Smooth muscle cell (in vitro differentiated cells): ENCODE measurements around the gene KIF5C. TPM values are rescaled to one million over a fixed set of nuclear protein-coding genes. Genes with fewer than 3 reads are reported as not detected.

Experiments
- DNase-seq: peaks from one replicate; lab custom pipeline; 2025; ENCODE audit not compliant: unreplicated experiment; lab: John Stamatoyannopoulos, UW
- H2AFZ ChIP-seq: fragments of 200-600 bp; sonication (generic); 2 replicates; pipeline ENCODE4 v1.6.0; 2016; ENCODE audit warnings: antibody characterized with exemption, low read depth, mild to moderate bottlenecking
- H3F3A ChIP-seq: fragments of 200-600 bp; sonication (generic); 2 replicates; pipeline ENCODE4 v1.6.0; 2017; ENCODE audit warnings: antibody characterized with exemption, low read depth
- H3K27ac ChIP-seq: fragments of 200-600 bp; sonication (generic); 2 replicates; pipeline ENCODE4 v1.5.1; 2016; ENCODE audit warnings: low read depth, mild to moderate bottlenecking
- H3K27me3 ChIP-seq: fragments of 200-600 bp; sonication (generic); 2 replicates; pipeline ENCODE4 v1.6.1; 2016; ENCODE audit warnings: low read depth, mild to moderate bottlenecking
- H3K36me3 ChIP-seq: fragments of 200-600 bp; sonication (generic); 2 replicates; pipeline ENCODE4 v1.5.1; 2016; ENCODE audit warnings: low read depth
- H3K4me1 ChIP-seq: fragments of 200-600 bp; sonication (generic); 2 replicates; pipeline ENCODE4 v1.5.1; 2016; ENCODE audit warnings: low read depth
- H3K4me2 ChIP-seq: fragments of 200-600 bp; sonication (generic); 2 replicates; pipeline ENCODE4 v1.6.0; 2016; ENCODE audit warnings: mild to moderate bottlenecking
- H3K4me3 ChIP-seq: fragments of 200-600 bp; sonication (generic); 2 replicates; pipeline ENCODE4 v1.5.1; 2016; ENCODE audit warnings: mild to moderate bottlenecking
- H3K79me2 ChIP-seq: fragments of 200-600 bp; sonication (generic); 2 replicates; pipeline ENCODE4 v1.6.0; 2016; ENCODE audit warnings: low read depth, mild to moderate bottlenecking
- H3K9ac ChIP-seq: fragments of 200-600 bp; sonication (generic); 2 replicates; pipeline ENCODE4 v1.6.0; 2016; ENCODE audit warnings: low read depth
- H3K9me3 ChIP-seq: fragments of 200-600 bp; sonication (generic); replicated peaks from 2 replicates; pipeline ENCODE4 v1.5.1; 2016; ENCODE audit warnings: low read depth
- H4K20me1 ChIP-seq: fragments of 200-600 bp; sonication (generic); 2 replicates; pipeline ENCODE4 v1.6.0; 2016; ENCODE audit warnings: low read depth
- WGBS: methylation state at CpG from one replicate; pipeline ENCODE4 v1.1.7; 2016; ENCODE audit warnings: low lambda C conversion rate; 5-methylcytosine and 5-hydroxymethylcytosine counted together
- polyA plus RNA-seq: library from polyadenylated mRNA; unstranded; fragments of >200 nt; fragmentation: Nextera tagmentation; extraction: Ambion mirVana; gene quantifications from 2 replicates; pipeline ENCODE4 v1.2.1, GENCODE V29; 2016
- total RNA-seq: library from RNA; depleted of rRNA; stranded (reverse); fragments of >200 nt; gene quantifications from 2 replicates; pipeline ENCODE4 v1.2.3, GENCODE V29; 2014
- TF ChIP-seq, protein P1 (sequence below): fragments of 200-600 bp; sonication (generic); IDR thresholded peaks from 2 replicates; pipeline ENCODE4 v1.5.1; 2017; ENCODE audit warnings: borderline replicate concordance, mild to moderate bottlenecking, antibody characterized with exemption; ENCODE audit not compliant: insufficient read depth, poor library complexity, severe bottlenecking

The KIF5C gene
- total and polyA plus RNA-seq, 2 experiments from 2014 or later: 0.09 to 1.4 TPM

DNA sequence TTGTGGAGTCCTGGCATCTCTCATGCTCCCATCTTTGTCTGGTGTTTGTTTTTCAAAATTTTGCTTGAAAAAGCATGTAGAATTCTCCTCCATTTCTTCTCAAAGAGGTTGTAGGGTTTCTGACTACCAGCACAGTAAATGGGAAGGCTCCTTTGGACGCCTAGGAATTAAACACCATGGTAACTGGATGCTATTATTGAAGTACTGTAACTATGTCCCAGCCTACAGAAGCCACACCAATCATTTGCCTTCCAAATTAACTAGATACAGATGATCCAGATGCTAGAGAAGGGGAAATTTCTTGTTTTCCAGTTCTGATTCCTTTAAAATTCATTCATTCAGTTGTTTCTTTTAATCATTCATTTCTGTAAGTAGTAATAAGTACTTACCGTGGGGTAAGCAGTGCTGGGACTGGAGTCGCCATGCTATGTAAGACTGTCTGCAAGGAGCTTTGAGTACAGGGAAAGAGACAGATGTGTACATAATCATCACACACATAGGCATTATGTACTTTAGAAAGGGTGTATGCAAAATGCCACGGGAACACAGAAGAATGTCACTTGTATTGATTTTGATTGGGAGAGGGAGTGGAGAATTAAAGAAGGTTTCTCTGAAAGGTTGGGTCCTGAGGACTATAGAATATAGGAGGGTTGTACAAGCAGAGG, 49.6 kb downstream of the KIF5C start:
- H3K27me3 ChIP-seq: no peaks in the 10 kb centered on the region
- no peaks in the 10 kb centered on the region for H3K79me2 ChIP-seq
- H3K9ac ChIP-seq: no peak overlapping the region
- no peak overlapping the region for H2AFZ ChIP-seq
- TF ChIP-seq, protein P1, sequence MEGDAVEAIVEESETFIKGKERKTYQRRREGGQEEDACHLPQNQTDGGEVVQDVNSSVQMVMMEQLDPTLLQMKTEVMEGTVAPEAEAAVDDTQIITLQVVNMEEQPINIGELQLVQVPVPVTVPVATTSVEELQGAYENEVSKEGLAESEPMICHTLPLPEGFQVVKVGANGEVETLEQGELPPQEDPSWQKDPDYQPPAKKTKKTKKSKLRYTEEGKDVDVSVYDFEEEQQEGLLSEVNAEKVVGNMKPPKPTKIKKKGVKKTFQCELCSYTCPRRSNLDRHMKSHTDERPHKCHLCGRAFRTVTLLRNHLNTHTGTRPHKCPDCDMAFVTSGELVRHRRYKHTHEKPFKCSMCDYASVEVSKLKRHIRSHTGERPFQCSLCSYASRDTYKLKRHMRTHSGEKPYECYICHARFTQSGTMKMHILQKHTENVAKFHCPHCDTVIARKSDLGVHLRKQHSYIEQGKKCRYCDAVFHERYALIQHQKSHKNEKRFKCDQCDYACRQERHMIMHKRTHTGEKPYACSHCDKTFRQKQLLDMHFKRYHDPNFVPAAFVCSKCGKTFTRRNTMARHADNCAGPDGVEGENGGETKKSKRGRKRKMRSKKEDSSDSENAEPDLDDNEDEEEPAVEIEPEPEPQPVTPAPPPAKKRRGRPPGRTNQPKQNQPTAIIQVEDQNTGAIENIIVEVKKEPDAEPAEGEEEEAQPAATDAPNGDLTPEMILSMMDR: no peak
- no peaks in the 10 kb centered on the region for H4K20me1 ChIP-seq
- 90% methylated on average over 4 of the region's 4 CpGs for WGBS
- no peak overlapping the region for H3K4me2 ChIP-seq
- no peak overlapping the region for H3K4me3 ChIP-seq
- peaks cover 8% of the 10 kb centered on the region for H3K4me1 ChIP-seq
- H3K27ac ChIP-seq: no peak overlapping the region
- no peaks in the 10 kb centered on the region for H3F3A ChIP-seq
- DNase-seq: no peak
- H3K36me3 ChIP-seq: no peaks in the 10 kb centered on the region
- no peaks in the 10 kb centered on the region for H3K9me3 ChIP-seq

DNA sequence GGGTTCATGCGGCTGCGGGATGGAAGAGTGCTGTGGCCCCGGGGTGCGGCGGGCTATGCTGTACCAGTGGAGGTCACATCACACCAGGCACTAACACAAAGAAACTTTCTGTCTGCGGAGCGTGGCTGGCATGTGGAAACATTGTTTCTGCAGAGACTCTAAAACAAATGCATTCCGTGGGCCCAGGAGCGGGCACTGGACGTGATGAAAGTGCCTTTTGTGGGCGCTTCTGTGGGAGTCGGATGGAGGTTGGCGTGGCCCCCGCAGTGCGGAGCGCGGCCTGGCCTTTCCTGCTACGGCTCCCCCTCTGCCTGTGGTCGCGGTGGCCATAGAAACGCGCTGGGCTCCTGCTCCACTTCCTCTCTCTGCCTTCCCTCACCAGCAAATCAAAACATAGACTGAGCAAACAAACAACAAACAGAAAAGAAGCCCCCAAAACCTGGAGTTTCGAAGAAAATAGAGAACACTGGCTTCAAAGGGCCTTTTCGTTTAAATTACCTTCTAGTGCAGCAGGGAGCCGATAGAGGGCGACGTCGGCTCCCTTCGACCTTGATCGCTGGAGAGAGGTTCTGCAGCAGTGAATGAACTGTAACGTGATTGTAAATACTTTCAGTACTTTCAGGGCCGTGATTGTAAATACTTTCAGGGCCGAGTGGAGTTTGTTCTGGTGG, 51.4 kb downstream of the KIF5C start:
- H2AFZ ChIP-seq: peak overlapping the region; percentile 63
- H3K79me2 ChIP-seq: no peaks in the 10 kb centered on the region
- H3F3A ChIP-seq: no peaks in the 10 kb centered on the region
- H3K27ac ChIP-seq: no peak overlapping the region
- H3K36me3 ChIP-seq: no peaks in the 10 kb centered on the region
- no peak for DNase-seq
- H3K4me1 ChIP-seq: peaks cover 16% of the 10 kb centered on the region
- peak overlapping the region; percentile 17 for H3K4me3 ChIP-seq
- 59% methylated on average over 33 of the region's 33 CpGs for WGBS
- H3K27me3 ChIP-seq: no peaks in the 10 kb centered on the region
- no peaks in the 10 kb centered on the region for H4K20me1 ChIP-seq
- no peak overlapping the region for H3K9ac ChIP-seq
- H3K4me2 ChIP-seq: peak overlapping the region; percentile 67
- H3K9me3 ChIP-seq: no peaks in the 10 kb centered on the region
- TF ChIP-seq, protein P1: peak; percentile 72

DNA sequence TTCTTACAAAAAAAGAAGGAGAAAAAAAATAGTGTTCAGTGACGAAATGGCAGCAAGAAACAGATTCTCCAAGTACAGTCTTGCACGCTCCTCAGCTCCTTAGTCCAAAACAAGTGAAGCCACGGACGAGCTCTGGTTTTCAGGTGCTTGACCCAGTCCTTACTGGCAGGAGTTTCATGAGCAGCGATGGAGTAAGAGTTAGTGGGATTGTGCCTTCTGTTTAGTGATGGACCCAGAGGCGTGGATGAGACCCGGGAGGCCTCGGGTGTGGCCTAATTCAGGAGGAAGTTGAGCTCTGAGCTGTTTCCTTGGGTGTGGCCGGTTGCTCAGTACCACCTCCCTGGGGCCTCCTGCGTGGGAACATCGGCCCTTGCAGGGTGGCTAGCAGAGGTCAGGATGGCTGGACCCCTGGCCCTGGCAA, 52.0 kb downstream of the KIF5C start:
- no peak for DNase-seq
- Histone ChIP-seq H3K36me3 (no peaks in the 10 kb centered on the region), H3K27ac (no peak overlapping the region), H3F3A (no peaks in the 10 kb centered on the region), H3K27me3 (peaks cover 2% of the 10 kb centered on the region), H4K20me1 (no peaks in the 10 kb centered on the region), H3K4me2 (peak overlapping the region; percentile 67), H2AFZ (peak overlapping the region; percentile 63), H3K9me3 (no peaks in the 10 kb centered on the region), H3K9ac (no peak overlapping the region), H3K4me1 (peaks cover 22% of the 10 kb centered on the region), H3K4me3 (peak overlapping the region; percentile 17), H3K79me2 (no peaks in the 10 kb centered on the region)
- WGBS: 82% methylated on average over 11 of the region's 11 CpGs
- TF ChIP-seq, protein P1: no peak

DNA sequence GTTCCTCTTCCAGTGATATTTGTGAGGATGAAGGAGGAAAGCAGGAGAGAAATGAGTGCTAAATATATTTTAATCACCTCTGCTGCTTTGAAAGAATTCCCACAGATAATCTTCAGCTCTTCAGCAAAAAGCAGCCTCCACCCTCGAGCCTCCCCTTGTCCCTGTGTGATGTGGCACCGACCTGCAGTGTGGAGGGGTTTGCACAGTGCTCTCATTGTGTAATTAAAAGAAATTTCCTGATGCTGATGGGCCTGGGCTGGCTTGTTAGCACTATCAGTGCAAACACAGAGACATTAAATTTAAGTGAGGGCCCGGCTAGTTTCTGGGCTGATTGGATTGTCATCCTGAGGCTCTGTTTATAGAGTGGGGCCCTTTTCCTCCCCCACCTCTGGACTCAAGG, 53.4 kb downstream of the KIF5C start:
- Histone ChIP-seq H3K27ac (no peak overlapping the region), H3K27me3 (peaks cover 5% of the 10 kb centered on the region), H3F3A (no peaks in the 10 kb centered on the region), H2AFZ (no peak overlapping the region), H3K79me2 (no peaks in the 10 kb centered on the region), H3K4me1 (peaks cover 30% of the 10 kb centered on the region), H3K4me2 (no peak overlapping the region), H3K4me3 (no peak overlapping the region), H3K9me3 (no peaks in the 10 kb centered on the region), H3K36me3 (no peaks in the 10 kb centered on the region), H4K20me1 (no peaks in the 10 kb centered on the region), H3K9ac (no peak overlapping the region)
- no peak for DNase-seq
- TF ChIP-seq, protein P1: no peak
- 49% methylated on average over 3 of the region's 3 CpGs for WGBS
